Lung (tissue), 12 donors: ENCODE data around the gene SSC5D. TPM values are rescaled to one million over a fixed set of nuclear protein-coding genes. Genes with fewer than 3 reads are reported as not detected.
A peak's percentile ranks its signal among the peaks of the same experiment; 100 is the strongest.

Experiments used
- ATAC-seq: fragments of 200-7000 bp; cut with Tn5 transposase; one replicate; pipeline ENCODE4 v1.9.1; 2020; ENCODE audit warnings: moderate number of reproducible peaks; ENCODE audit not compliant: insufficient read depth, low FRiP score
- DNase-seq, 3 donors: peaks; one replicate each; pipeline ENCODE4 v3.0.0-alpha.2; 2013 to 2017
- H3K27ac ChIP-seq, 2 donors: one replicate each; pipeline ENCODE4 v1.5.1; 2013; ENCODE audit warnings: mild to moderate bottlenecking in 2 of 2, moderate library complexity in 2 of 2, control low read depth in 1 of 2, inconsistent platforms in 1 of 2, low read depth in 1 of 2, low read length in 1 of 2
- H3K27me3 ChIP-seq, 3 donors: one replicate each; pipeline ENCODE4 v1.5.1; 2013; ENCODE audit warnings: low read length in 2 of 3; ENCODE audit not compliant: control insufficient read depth in 3 of 3, insufficient read depth in 3 of 3
- H3K36me3 ChIP-seq, 4 donors: one replicate each; pipeline ENCODE4 v1.5.1; 2013; ENCODE audit warnings: low read length in 4 of 4, mild to moderate bottlenecking in 1 of 4, moderate library complexity in 1 of 4; ENCODE audit not compliant: control insufficient read depth in 4 of 4, insufficient read depth in 4 of 4
- H3K4me1 ChIP-seq, 5 donors: one replicate each; pipeline ENCODE4 v1.5.1; 2013; ENCODE audit warnings: low read length in 5 of 5, mild to moderate bottlenecking in 2 of 5, moderate library complexity in 1 of 5; ENCODE audit not compliant: control insufficient read depth in 5 of 5, insufficient read depth in 5 of 5
- H3K4me3 ChIP-seq: one replicate; pipeline ENCODE4 v1.5.1; 2013; ENCODE audit warnings: mild to moderate bottlenecking, control low read depth, moderate library complexity
- H3K9ac ChIP-seq, 2 donors: one replicate each; pipeline ENCODE4 v1.5.1; 2013; ENCODE audit warnings: low read length in 2 of 2, control low read depth in 1 of 2; ENCODE audit not compliant: insufficient read depth in 1 of 2
- H3K9me3 ChIP-seq, 4 donors: one replicate each; pipeline ENCODE4 v1.5.1; 2013; ENCODE audit warnings: low read length in 3 of 4, mild to moderate bottlenecking in 1 of 4, moderate library complexity in 1 of 4; ENCODE audit not compliant: control insufficient read depth in 4 of 4, insufficient read depth in 3 of 4
- WGBS, 2 donors: extraction: QIAGEN DNeasy Blood & Tissue Kit; methylation state at CpG; one replicate each; pipeline ENCODE4 v1.1.7; 2013; 5-methylcytosine and 5-hydroxymethylcytosine counted together
- polyA plus RNA-seq, 2 donors: library from polyadenylated mRNA; stranded (reverse); fragments of 200-250 nt; gene quantifications; one replicate each; pipeline ENCODE4 v1.2.1, GENCODE V29; 2013
- total RNA-seq, 2 donors: library from RNA; depleted of rRNA in 1 of 2; stranded (reverse); fragments of >200 nt in 1 of 2; gene quantifications; one replicate each; pipeline ENCODE4 v1.2.1, GENCODE V29; 2014 to 2021
- TF ChIP-seq, protein P1 (sequence below): IDR thresholded peaks from 2 replicates; pipeline ENCODE4 v1.5.1; 2012; ENCODE audit warnings: mild to moderate bottlenecking; ENCODE audit errors: control extremely low read depth, extremely low read depth
- donor health status: control.
- donor health status: control.
- donor health status: Bipolar disorder and iron deficiency.
- donor health status: healthy.
- donor health status: DM: yes; HTN: yes; CAD: no.

Gene SSC5D
- total and polyA plus RNA-seq, 4 donors, result 0.66 to 8.4 (median 4.4) TPM

DNA sequence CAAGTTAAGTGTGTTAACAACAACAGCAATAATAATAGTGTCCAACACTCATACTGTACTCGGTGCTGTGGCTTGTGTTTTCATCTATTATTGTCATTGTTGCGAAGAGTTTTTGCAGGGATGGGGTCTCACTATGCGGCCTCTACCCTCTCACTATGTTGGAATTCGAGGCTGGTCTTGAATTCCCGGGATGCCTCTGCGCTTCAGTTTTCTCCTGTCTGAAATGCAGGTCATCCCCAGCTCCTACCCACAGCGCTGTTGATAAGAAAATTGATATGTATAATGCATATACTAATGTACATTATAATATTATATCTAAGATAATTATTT is 62.0 kb downstream of the SSC5D start:
- Histone ChIP-seq H3K36me3 (no peaks in the 10 kb centered on the region), H3K27me3 (peaks cover 0 to 23% (median 9%) of the 10 kb centered on the region in 3 donors), H3K9ac (no peak overlapping the region), H3K4me3 (no peak overlapping the region), H3K9me3 (no peaks in the 10 kb centered on the region), H3K4me1 (peaks cover 0 to 19% (median 4%) of the 10 kb centered on the region in 5 donors), H3K27ac (no peak overlapping the region)
- 67 to 76% methylated on average over 7 of the region's 7 CpGs for WGBS, 2 donors
- ATAC-seq (no peak), DNase-seq (no peak)
- TF ChIP-seq, protein P1, sequence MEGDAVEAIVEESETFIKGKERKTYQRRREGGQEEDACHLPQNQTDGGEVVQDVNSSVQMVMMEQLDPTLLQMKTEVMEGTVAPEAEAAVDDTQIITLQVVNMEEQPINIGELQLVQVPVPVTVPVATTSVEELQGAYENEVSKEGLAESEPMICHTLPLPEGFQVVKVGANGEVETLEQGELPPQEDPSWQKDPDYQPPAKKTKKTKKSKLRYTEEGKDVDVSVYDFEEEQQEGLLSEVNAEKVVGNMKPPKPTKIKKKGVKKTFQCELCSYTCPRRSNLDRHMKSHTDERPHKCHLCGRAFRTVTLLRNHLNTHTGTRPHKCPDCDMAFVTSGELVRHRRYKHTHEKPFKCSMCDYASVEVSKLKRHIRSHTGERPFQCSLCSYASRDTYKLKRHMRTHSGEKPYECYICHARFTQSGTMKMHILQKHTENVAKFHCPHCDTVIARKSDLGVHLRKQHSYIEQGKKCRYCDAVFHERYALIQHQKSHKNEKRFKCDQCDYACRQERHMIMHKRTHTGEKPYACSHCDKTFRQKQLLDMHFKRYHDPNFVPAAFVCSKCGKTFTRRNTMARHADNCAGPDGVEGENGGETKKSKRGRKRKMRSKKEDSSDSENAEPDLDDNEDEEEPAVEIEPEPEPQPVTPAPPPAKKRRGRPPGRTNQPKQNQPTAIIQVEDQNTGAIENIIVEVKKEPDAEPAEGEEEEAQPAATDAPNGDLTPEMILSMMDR, result no peak

DNA sequence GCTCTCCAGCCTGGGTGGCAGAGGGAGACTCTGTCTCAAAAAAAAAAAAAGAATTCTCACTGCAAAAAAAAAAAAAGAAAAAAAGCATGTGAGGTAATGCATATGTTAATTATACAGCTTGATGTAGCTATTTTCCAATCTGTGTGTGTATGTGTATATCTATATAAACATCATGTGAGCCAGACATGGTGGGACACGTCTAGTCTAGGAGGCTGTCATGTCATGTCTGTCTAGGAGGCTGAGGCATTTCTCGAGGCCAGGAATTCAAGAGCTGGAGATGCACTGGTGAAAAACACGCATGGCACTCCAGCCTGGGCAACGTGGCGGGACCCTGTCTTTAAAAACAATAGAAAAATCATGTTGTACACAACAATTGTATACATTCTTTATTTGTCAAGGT is 64.0 kb downstream of the SSC5D start:
- Histone ChIP-seq H3K4me3 (no peak overlapping the region), H3K36me3 (no peaks in the 10 kb centered on the region), H3K27me3 (peaks cover 0 to 19% (median 9%) of the 10 kb centered on the region in 3 donors), H3K9ac (no peak overlapping the region), H3K9me3 (no peaks in the 10 kb centered on the region), H3K27ac (no peak overlapping the region), H3K4me1 (peaks cover 0 to 5% (median 2%) of the 10 kb centered on the region in 5 donors)
- TF ChIP-seq, protein P1, result no peak
- ATAC-seq (no peak), DNase-seq (no peak)
- WGBS, 2 donors, result 71 to 78% methylated on average over 5 of the region's 5 CpGs

DNA sequence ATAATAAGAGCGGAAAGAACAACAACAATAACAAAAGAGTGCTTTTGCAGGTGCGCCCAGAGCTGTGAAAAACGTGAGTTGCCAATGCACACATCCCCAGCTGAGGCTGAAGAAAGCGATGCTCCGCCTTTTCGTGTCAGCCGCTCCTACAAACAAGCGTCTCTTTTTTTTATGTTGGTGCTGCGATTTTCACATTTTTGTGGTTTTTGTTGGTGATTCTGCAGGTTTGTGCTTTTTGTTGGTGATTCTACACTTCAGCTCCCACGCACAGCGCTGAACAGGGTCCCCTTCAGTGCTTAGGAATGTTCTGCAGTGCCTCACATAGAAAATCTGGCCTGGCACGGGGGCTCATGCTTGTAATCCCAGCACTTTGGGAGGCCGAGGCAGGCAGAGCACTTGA is 64.4 kb downstream of the SSC5D start:
- ATAC-seq (no peak), DNase-seq (peak in 2 of 3 donors; percentile 36)
- no peak overlapping the region for H3K4me3 ChIP-seq
- WGBS, 2 donors, result 61 to 83% methylated on average over 13 of the region's 13 CpGs
- peaks cover 0 to 5% (median 0%) of the 10 kb centered on the region in 5 donors for H3K4me1 ChIP-seq
- TF ChIP-seq, protein P1, result no peak
- H3K27ac ChIP-seq, result no peak overlapping the region
- H3K9me3 ChIP-seq, result no peaks in the 10 kb centered on the region
- H3K9ac ChIP-seq, result no peak overlapping the region
- no peaks in the 10 kb centered on the region for H3K36me3 ChIP-seq
- H3K27me3 ChIP-seq, result peaks cover 0 to 19% (median 9%) of the 10 kb centered on the region in 3 donors
